Uterus (tissue), 2 donors: ENCODE measurements around the gene ADH7.

Experiments used
- CTCF ChIP-seq, 4 experiments: fragments of 200-600 bp in 2 of 4; fragments of 450-650 bp in 2 of 4; sonication (generic) in 2 of 4; IDR thresholded peaks; one replicate each; pipeline ENCODE4 v1.5.1; 2016 to 2019; ENCODE audit warnings: antibody characterized with exemption in 4 of 4, mild to moderate bottlenecking in 2 of 4, moderate library complexity in 1 of 4
- POLR2A ChIP-seq, 2 donors: fragments of 450-650 bp; IDR thresholded peaks; one replicate each; pipeline ENCODE4 v1.6.1; 2016; ENCODE audit warnings: antibody characterized with exemption in 2 of 2, mild to moderate bottlenecking in 1 of 2, moderate library complexity in 1 of 2

GRCh38 chr4:99447079-99447478 is 11.9 kb upstream of the ADH7 start:
- no peak for TF ChIP-seq CTCF (IDR thresholded peaks at IDR 0.05)
- TF ChIP-seq POLR2A (IDR thresholded peaks at IDR 0.05): no peak
